ENCODE measurements around the gene SHLD2.
"Not testable (repeated sequence)": the region's sequence is repeated elsewhere in the genome, so short reads cannot be mapped to it uniquely, and the experiment has no call there.

DNA sequence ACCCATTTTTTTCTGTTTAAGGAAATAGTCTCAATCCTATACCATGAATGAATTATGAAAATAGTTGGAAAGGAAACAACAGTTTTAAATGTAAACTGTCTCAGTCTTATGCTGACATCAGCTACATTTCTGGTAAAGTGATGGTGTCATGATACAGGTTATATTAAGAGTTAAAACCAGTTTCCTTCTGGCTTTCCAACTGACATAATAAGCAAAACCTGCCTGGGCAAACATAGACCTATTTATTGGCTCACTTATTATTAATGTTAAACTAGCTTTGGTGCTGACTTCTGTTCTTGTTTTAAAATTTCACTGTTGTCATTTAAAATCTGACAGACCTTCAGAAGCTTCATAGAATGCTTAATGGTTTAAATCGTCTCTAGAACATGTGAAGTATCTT is 24.0 kb downstream of the SHLD2 start:
- TF ChIP-seq, protein P1, sequence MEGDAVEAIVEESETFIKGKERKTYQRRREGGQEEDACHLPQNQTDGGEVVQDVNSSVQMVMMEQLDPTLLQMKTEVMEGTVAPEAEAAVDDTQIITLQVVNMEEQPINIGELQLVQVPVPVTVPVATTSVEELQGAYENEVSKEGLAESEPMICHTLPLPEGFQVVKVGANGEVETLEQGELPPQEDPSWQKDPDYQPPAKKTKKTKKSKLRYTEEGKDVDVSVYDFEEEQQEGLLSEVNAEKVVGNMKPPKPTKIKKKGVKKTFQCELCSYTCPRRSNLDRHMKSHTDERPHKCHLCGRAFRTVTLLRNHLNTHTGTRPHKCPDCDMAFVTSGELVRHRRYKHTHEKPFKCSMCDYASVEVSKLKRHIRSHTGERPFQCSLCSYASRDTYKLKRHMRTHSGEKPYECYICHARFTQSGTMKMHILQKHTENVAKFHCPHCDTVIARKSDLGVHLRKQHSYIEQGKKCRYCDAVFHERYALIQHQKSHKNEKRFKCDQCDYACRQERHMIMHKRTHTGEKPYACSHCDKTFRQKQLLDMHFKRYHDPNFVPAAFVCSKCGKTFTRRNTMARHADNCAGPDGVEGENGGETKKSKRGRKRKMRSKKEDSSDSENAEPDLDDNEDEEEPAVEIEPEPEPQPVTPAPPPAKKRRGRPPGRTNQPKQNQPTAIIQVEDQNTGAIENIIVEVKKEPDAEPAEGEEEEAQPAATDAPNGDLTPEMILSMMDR (IDR thresholded peaks at IDR 0.05), result not testable (repeated sequence)
- not testable (repeated sequence) for TF ChIP-seq POLR2A (IDR thresholded peaks at IDR 0.05)
